ENCODE measurements around the gene HIC1. TPM values are rescaled to one million over a fixed set of nuclear protein-coding genes. Genes with fewer than 3 reads are reported as not detected.

Gene HIC1
- total and polyA plus RNA-seq, 2 experiments from 2014 or later: 0.17 to 0.26 TPM

DNA sequence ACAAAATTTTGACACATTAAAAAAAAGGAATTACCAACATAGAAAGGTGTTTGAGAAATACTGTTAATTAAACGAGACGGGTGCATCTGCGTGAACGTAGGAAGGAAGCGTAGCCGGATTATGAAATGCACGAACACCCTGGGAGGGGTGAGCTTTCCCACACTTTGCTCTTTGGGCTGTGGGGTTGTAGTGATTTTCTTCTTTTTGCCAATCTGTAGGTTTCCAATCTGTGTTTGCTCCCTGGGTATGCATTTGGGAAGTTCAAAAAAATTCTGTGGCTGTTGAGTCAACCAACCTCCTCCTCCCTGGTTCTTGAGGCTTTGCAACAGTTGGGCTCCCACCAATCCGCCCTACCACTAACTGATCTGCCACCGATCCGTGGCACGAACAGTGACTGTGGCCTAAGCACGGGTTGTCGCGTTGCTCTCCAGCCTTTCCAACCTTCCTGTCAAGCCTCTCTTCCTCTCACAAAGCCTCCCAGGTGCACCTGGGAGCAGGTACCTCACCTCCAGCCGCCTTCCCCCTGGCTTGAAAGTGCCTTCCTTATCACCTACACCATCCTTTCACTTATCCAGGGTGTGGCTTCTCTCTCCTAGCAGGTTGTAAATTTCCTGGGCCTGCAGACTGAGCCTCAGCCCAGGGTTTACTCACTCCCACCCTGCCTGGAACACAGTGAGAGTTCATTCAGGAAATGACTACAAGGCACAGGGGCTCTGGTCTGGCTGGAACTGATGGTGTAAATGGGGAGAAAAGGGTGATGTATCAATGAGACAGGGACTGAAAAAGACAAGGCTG lies 46.4 kb upstream of the HIC1 start:
- no peak for TF ChIP-seq POLR2AphosphoS5 (IDR thresholded peaks at IDR 0.05; ENCODE audit: low read depth)
- no peak for TF ChIP-seq EZH2 (IDR thresholded peaks at IDR 0.05; ENCODE audit: low read depth, unreplicated experiment)
- TF ChIP-seq NANOG (IDR thresholded peaks at IDR 0.05; ENCODE audit: borderline replicate concordance): no peak
- TF ChIP-seq, protein P1, sequence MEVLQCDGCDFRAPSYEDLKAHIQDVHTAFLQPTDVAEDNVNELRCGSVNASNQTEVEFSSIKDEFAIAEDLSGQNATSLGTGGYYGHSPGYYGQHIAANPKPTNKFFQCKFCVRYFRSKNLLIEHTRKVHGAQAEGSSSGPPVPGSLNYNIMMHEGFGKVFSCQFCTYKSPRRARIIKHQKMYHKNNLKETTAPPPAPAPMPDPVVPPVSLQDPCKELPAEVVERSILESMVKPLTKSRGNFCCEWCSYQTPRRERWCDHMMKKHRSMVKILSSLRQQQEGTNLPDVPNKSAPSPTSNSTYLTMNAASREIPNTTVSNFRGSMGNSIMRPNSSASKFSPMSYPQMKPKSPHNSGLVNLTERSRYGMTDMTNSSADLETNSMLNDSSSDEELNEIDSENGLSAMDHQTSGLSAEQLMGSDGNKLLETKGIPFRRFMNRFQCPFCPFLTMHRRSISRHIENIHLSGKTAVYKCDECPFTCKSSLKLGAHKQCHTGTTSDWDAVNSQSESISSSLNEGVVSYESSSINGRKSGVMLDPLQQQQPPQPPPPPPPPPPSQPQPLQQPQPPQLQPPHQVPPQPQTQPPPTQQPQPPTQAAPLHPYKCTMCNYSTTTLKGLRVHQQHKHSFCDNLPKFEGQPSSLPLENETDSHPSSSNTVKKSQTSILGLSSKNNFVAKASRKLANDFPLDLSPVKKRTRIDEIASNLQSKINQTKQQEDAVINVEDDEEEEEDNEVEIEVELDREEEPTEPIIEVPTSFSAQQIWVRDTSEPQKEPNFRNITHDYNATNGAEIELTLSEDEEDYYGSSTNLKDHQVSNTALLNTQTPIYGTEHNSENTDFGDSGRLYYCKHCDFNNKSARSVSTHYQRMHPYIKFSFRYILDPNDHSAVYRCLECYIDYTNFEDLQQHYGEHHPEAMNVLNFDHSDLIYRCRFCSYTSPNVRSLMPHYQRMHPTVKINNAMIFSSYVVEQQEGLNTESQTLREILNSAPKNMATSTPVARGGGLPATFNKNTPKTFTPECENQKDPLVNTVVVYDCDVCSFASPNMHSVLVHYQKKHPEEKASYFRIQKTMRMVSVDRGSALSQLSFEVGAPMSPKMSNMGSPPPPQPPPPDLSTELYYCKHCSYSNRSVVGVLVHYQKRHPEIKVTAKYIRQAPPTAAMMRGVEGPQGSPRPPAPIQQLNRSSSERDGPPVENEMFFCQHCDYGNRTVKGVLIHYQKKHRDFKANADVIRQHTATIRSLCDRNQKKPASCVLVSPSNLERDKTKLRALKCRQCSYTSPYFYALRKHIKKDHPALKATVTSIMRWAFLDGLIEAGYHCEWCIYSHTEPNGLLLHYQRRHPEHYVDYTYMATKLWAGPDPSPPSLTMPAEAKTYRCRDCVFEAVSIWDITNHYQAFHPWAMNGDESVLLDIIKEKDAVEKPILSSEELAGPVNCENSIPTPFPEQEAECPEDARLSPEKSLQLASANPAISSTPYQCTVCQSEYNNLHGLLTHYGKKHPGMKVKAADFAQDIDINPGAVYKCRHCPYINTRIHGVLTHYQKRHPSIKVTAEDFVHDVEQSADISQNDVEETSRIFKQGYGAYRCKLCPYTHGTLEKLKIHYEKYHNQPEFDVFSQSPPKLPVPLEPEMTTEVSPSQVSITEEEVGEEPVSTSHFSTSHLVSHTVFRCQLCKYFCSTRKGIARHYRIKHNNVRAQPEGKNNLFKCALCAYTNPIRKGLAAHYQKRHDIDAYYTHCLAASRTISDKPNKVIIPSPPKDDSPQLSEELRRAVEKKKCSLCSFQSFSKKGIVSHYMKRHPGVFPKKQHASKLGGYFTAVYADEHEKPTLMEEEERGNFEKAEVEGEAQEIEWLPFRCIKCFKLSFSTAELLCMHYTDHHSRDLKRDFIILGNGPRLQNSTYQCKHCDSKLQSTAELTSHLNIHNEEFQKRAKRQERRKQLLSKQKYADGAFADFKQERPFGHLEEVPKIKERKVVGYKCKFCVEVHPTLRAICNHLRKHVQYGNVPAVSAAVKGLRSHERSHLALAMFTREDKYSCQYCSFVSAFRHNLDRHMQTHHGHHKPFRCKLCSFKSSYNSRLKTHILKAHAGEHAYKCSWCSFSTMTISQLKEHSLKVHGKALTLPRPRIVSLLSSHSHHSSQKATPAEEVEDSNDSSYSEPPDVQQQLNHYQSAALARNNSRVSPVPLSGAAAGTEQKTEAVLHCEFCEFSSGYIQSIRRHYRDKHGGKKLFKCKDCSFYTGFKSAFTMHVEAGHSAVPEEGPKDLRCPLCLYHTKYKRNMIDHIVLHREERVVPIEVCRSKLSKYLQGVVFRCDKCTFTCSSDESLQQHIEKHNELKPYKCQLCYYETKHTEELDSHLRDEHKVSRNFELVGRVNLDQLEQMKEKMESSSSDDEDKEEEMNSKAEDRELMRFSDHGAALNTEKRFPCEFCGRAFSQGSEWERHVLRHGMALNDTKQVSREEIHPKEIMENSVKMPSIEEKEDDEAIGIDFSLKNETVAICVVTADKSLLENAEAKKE (CRISPR knock-in tag; IDR thresholded peaks at IDR 0.05): no peak
- no peak for TF ChIP-seq STAT1 (IDR thresholded peaks at IDR 0.05; ENCODE audit: unreplicated experiment)
- TF ChIP-seq JUNB (IDR thresholded peaks at IDR 0.05; ENCODE audit: unreplicated experiment): no peak
- no peak for TF ChIP-seq CTCF (conservative IDR thresholded peaks at IDR 0.05; ENCODE audit: low read depth in 2 of 2)
- no peaks in the 10 kb centered on the region; the same call in 1 of the 2 replicates for H3F3A ChIP-seq (replicated peaks; ENCODE audit: low read depth)
- ATAC-seq (no peak), DNase-seq (ENCODE audit: low spot score) (no peak)
- no peak overlapping the region for H3K4me2 ChIP-seq
- peaks cover 13% of the 10 kb centered on the region; the same call in 1 of the 2 replicates for H3K4me1 ChIP-seq (ENCODE audit: insufficient read depth)
- no peaks in the 10 kb centered on the region for H3K79me2 ChIP-seq (replicated peaks; ENCODE audit: insufficient read depth)
- Mint-ChIP-seq H3K27me3 (ENCODE audit: insufficient read depth, low read depth, poor library complexity) (peaks cover 19% of the 10 kb centered on the region), H3K9me3 (no peaks in the 10 kb centered on the region; the same call in 2 of the 3 replicates), H3K4me3 (no peak overlapping the region), H3K4me1 (peaks cover 14% of the 10 kb centered on the region), H3K27ac (no peak overlapping the region), H3K36me3 (ENCODE audit: low read depth) (no peaks in the 10 kb centered on the region)
- 0 out of 2 replicates have a peak, but pooled peaks cover 5% of the 10 kb centered on the region for H3K27me3 ChIP-seq (ENCODE audit: insufficient read depth)
- H3K4me3 ChIP-seq: no peak overlapping the region
- H3K27ac ChIP-seq (ENCODE audit: low read depth): no peak overlapping the region
- no peaks in the 10 kb centered on the region for H4K20me1 ChIP-seq (replicated peaks; ENCODE audit: insufficient read depth)
- H2AFZ ChIP-seq: no peak overlapping the region
- no peaks in the 10 kb centered on the region for H3K9me2 ChIP-seq (ENCODE audit: insufficient read depth)
- no peaks in the 10 kb centered on the region for H3K36me3 ChIP-seq (ENCODE audit: insufficient read depth)

Measured in GM23338 (cell line).